Muscle layer of duodenum (tissue), 2 donors: ENCODE measurements around the gene ASPDH.

Source experiments
- H3K27ac ChIP-seq: one replicate; pipeline ENCODE4 v1.7.0; 2013; ENCODE audit warnings: mild to moderate bottlenecking, low read length
- H3K27me3 ChIP-seq: one replicate; pipeline ENCODE4 v1.7.0; 2013; ENCODE audit warnings: low read depth, mild to moderate bottlenecking, control low read depth, low read length
- H3K36me3 ChIP-seq, 2 donors: one replicate each; pipeline ENCODE4 v1.7.0; 2013; ENCODE audit warnings: low read length in 2 of 2, control low read depth in 1 of 2, mild to moderate bottlenecking in 1 of 2; ENCODE audit not compliant: insufficient read depth in 2 of 2, control insufficient read depth in 1 of 2
- H3K4me1 ChIP-seq, 2 donors: one replicate each; pipeline ENCODE4 v1.7.0; 2013; ENCODE audit warnings: low read length in 2 of 2, mild to moderate bottlenecking in 2 of 2, control low read depth in 1 of 2, moderate library complexity in 1 of 2; ENCODE audit not compliant: insufficient read depth in 2 of 2, control insufficient read depth in 1 of 2
- H3K4me3 ChIP-seq, 2 donors: one replicate each; pipeline ENCODE4 v1.7.0; 2013; ENCODE audit warnings: low read length in 2 of 2, low read depth in 1 of 2, mild to moderate bottlenecking in 1 of 2
- H3K9me3 ChIP-seq, 2 donors: one replicate each; pipeline ENCODE4 v1.7.0; 2013; ENCODE audit warnings: low read length in 2 of 2, control low read depth in 1 of 2, mild to moderate bottlenecking in 1 of 2; ENCODE audit not compliant: control insufficient read depth in 1 of 2
- donor health status: healthy.

The ASPDH gene

GRCh38 chr19:50520822-50521465, 7.2 kb upstream of the ASPDH start:
- Histone ChIP-seq H3K4me3 (no peak overlapping the region), H3K27ac (no peak overlapping the region), H3K9me3 (no peaks in the 10 kb centered on the region), H3K4me1 (no peaks in the 10 kb centered on the region), H3K36me3 (no peaks in the 10 kb centered on the region), H3K27me3 (no peaks in the 10 kb centered on the region)

GRCh38 chr19:50519006-50519575, 5.4 kb upstream of the ASPDH start:
- H3K4me1 ChIP-seq, result no peaks in the 10 kb centered on the region
- no peaks in the 10 kb centered on the region for H3K27me3 ChIP-seq
- no peaks in the 10 kb centered on the region for H3K36me3 ChIP-seq
- no peak overlapping the region for H3K4me3 ChIP-seq
- no peaks in the 10 kb centered on the region for H3K9me3 ChIP-seq
- no peak overlapping the region for H3K27ac ChIP-seq

DNA sequence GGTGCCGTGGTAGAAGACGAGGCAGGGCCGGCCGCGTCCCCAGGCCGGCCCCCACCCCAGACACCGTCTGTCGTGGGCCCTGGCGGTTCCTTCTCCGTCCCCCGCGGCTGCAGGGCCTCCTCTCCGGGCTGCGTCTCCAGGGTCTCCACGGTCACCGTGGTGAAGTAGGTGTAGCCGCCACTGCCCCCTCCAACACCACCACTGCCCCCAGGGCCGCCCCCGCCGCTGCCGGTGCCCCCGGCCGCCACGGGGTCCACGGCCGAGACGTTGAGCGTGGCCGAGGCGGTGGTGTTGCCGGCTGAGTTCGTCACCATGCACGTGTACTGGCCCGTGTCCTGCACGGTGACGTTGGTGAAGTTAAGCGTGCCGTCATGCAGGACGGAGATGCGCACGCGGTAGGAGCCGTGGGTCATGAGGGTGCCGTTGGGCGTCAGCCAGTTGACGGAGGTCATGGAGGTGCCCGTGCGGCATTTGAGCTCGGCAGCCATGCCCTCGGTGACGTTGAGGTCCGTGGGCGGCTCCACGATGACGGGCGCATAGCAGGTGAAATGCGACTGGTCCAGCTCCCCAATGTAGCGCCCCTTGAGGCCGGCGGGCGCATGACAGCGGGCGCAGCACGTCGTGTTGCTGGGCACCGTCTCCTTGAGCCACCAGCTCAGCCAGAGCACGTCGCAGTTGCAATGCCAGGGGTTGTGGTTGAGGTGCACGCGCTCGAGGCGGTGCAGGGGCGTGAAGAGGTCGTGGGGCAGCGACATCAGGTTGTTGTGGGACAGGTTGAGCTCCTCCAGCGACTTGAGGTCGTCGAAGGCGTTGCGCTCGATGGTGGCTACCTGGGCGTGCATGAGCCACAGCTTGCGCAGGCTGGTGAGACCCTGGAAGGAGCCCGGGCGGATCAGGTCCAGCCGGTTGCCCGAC, 4.6 kb upstream of the ASPDH start:
- Histone ChIP-seq H3K27ac (no peak overlapping the region), H3K27me3 (no peaks in the 10 kb centered on the region), H3K4me3 (no peak overlapping the region), H3K9me3 (no peaks in the 10 kb centered on the region), H3K36me3 (no peaks in the 10 kb centered on the region), H3K4me1 (no peaks in the 10 kb centered on the region)

DNA sequence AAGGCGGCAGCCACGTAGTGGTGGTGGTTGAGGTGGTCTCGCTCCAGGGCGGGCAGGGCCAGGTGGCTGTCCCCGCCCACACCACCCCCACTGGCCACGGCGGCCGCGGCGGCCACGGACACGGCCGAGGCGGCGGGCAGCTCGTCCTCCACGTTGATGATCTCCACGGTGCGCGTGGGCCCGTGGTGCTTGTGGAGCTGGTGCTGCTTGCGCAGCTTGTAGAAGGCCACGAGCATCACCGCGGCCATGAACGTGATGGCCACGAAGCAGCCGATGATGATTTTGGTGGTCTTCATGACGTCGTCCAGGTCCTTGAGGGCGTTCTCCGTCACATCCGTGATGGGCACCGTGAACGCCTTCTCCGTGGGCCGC, 4.0 kb upstream of the ASPDH start:
- Histone ChIP-seq H3K9me3 (no peaks in the 10 kb centered on the region), H3K4me3 (no peak overlapping the region), H3K4me1 (no peaks in the 10 kb centered on the region), H3K36me3 (no peaks in the 10 kb centered on the region), H3K27me3 (no peaks in the 10 kb centered on the region), H3K27ac (no peak overlapping the region)

GRCh38 chr19:50516964-50517703, 3.4 kb upstream of the ASPDH start:
- no peak overlapping the region for H3K27ac ChIP-seq
- H3K36me3 ChIP-seq, result no peaks in the 10 kb centered on the region
- H3K9me3 ChIP-seq, result no peaks in the 10 kb centered on the region
- no peak overlapping the region for H3K4me3 ChIP-seq
- no peaks in the 10 kb centered on the region for H3K4me1 ChIP-seq
- H3K27me3 ChIP-seq, result no peaks in the 10 kb centered on the region

- Histone ChIP-seq H3K27me3 (no peaks in the 10 kb centered on the region), H3K4me1 (peaks cover 0 to 3% of the 10 kb centered on the region in 2 donors), H3K4me3 (no peak overlapping the region), H3K27ac (no peak overlapping the region), H3K9me3 (no peaks in the 10 kb centered on the region), H3K36me3 (no peaks in the 10 kb centered on the region)
These were observed 2.7 kb upstream of the ASPDH start for GRCh38 chr19:50516456-50516855.

- Histone ChIP-seq H3K36me3 (no peaks in the 10 kb centered on the region), H3K27me3 (no peaks in the 10 kb centered on the region), H3K9me3 (no peaks in the 10 kb centered on the region), H3K4me1 (peaks cover 4 to 10% of the 10 kb centered on the region in 2 donors), H3K4me3 (no peak overlapping the region), H3K27ac (no peak overlapping the region)
These were observed 1.5 kb upstream of the ASPDH start for GRCh38 chr19:50515168-50515561.

- H3K4me3 ChIP-seq, result no peak overlapping the region
- no peaks in the 10 kb centered on the region for H3K9me3 ChIP-seq
- H3K27ac ChIP-seq, result no peak overlapping the region
- no peaks in the 10 kb centered on the region for H3K27me3 ChIP-seq
- H3K4me1 ChIP-seq, result peaks cover 4 to 14% of the 10 kb centered on the region in 2 donors
- H3K36me3 ChIP-seq, result no peaks in the 10 kb centered on the region
These were observed 844 bp upstream of the ASPDH start for GRCh38 chr19:50514346-50515167.

DNA sequence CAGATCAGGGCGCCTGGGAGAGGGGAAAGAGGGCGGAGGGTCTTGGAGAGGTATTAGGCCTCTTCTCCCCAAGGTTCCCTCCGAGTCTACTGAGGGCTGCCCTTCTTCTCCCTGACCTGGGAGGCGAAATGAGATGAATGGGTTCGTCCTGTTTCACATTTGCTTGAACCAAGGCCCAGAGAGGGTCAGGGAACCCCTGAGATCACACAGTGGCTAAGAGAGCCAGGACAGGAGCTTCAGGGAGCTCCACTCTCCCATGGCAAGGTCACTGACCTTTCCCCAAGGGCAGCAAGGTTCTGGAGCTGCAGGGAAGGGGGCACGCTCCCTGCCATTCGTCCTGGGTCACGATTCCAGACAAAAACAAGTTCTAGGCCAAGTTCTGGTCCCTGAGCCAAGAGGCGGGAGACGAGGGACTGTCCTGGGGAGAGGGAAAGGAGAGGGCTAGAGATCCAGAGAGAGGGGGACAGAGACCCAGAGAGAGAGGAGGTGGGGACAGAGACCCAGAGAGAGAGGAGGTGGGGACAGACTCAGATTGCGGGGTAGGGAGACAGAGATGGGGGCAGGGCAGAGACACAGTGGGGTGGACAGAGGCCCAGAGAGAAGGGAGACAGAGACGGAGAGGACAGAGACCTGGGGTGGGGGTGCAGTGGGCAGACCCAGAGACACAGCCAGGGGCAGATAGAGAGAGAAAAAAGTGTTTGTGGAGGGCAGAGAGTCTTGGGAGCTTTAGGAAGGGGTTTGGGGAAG, 541 bp downstream of the ASPDH start:
- peaks cover 4 to 14% of the 10 kb centered on the region in 2 donors for H3K4me1 ChIP-seq
- H3K4me3 ChIP-seq, result no peak overlapping the region
- no peaks in the 10 kb centered on the region for H3K9me3 ChIP-seq
- H3K36me3 ChIP-seq, result no peaks in the 10 kb centered on the region
- no peaks in the 10 kb centered on the region for H3K27me3 ChIP-seq
- H3K27ac ChIP-seq, result no peak overlapping the region
